OCI-LY7 (cell line): Measurements from ENCODE around the gene ANGPTL8. TPM values are rescaled to one million over a fixed set of nuclear protein-coding genes. Genes with fewer than 3 reads are reported as not detected.

Experiments
- BruUV-seq: library from RNA; stranded (reverse); fragments of 400-500 nt; replicated peaks from 2 replicates; lab custom pipeline; 2021; lab: Mats Ljungman, UMichigan
- CTCF ChIA-PET: fragments of 300-600 bp; sonication (Branson Sonifier 250); formaldehyde crosslinking; loops from one replicate; lab custom pipeline; 2022; ENCODE audit warnings: antibody characterized with exemption; ENCODE audit not compliant: unreplicated experiment; lab: Charles Lee
- POLR2A ChIA-PET: fragments of 300-600 bp; sonication (Branson Sonifier 250); formaldehyde crosslinking; loops from one replicate; lab custom pipeline; 2022; ENCODE audit warnings: antibody characterized with exemption; lab: Charles Lee
- DNase-seq: peaks from one replicate; pipeline ENCODE4 v3.0.0-alpha.2; 2015; ENCODE audit warnings: low spot score
- H2AFZ ChIP-seq: fragments of 200-600 bp; sonication (generic), shearing (Covaris generic); 2 replicates; pipeline ENCODE4 v1.6.1; 2014; ENCODE audit warnings: mild to moderate bottlenecking, antibody characterized with exemption, low read length, moderate library complexity
- H3K27ac ChIP-seq: fragments of 200-600 bp; sonication (generic); 2 replicates; pipeline ENCODE4 v1.5.1; 2014; ENCODE audit warnings: mixed run types, low read depth, mild to moderate bottlenecking, moderate library complexity, low read length, inconsistent platforms; ENCODE audit not compliant: poor library complexity, severe bottlenecking
- H3K36me3 ChIP-seq: fragments of 200-600 bp; sonication (generic); 2 replicates; pipeline ENCODE4 v1.6.1; 2014; ENCODE audit warnings: mild to moderate bottlenecking, antibody characterized with exemption, low read length, moderate library complexity, mixed read lengths; ENCODE audit not compliant: insufficient read depth
- H3K4me1 ChIP-seq: fragments of 200-600 bp; sonication (generic); 2 replicates; pipeline ENCODE4 v1.5.1; 2014; ENCODE audit warnings: mild to moderate bottlenecking, low read length; ENCODE audit not compliant: insufficient read depth, poor library complexity, severe bottlenecking
- H3K4me2 ChIP-seq: fragments of 200-600 bp; sonication (generic); 2 replicates; pipeline ENCODE4 v1.6.1; 2014; ENCODE audit warnings: mild to moderate bottlenecking, low read length
- H3K4me3 ChIP-seq: fragments of 200-600 bp; sonication (generic); 2 replicates; pipeline ENCODE4 v1.5.1; 2014; ENCODE audit warnings: mild to moderate bottlenecking, low read depth, low read length; ENCODE audit not compliant: poor library complexity, severe bottlenecking
- H3K79me2 ChIP-seq: fragments of 200-600 bp; sonication (generic); 2 replicates; pipeline ENCODE4 v1.6.1; 2016; ENCODE audit warnings: low read depth, mild to moderate bottlenecking, low read length, moderate library complexity, mixed read lengths; ENCODE audit not compliant: insufficient read depth
- H3K9me2 ChIP-seq: fragments of 200-600 bp; sonication (generic); 2 replicates; pipeline ENCODE4 v1.6.1; 2016; ENCODE audit warnings: mild to moderate bottlenecking, low read length, mixed read lengths; ENCODE audit not compliant: insufficient read depth
- H3K9me3 ChIP-seq: fragments of 200-600 bp; sonication (generic); 2 replicates; pipeline ENCODE4 v1.6.1; 2014; ENCODE audit warnings: mild to moderate bottlenecking, mixed run types, low read length, mixed read lengths
- H4K20me1 ChIP-seq: fragments of 200-600 bp; sonication (generic); 2 replicates; pipeline ENCODE4 v1.6.1; 2014; ENCODE audit warnings: mild to moderate bottlenecking, antibody characterized with exemption, low read length, moderate library complexity, mixed read lengths; ENCODE audit not compliant: insufficient read depth
- CTCF ChIP-seq: fragments of 200-600 bp; sonication (generic); conservative IDR thresholded peaks from 2 replicates; pipeline ENCODE4 v1.5.1; 2014; ENCODE audit warnings: mild to moderate bottlenecking, antibody characterized with exemption, low read length, moderate library complexity, mixed read lengths
- EZH2phosphoT487 ChIP-seq: fragments of 200-600 bp; sonication (generic); IDR thresholded peaks from 2 replicates; pipeline ENCODE4 v1.6.1; 2018; ENCODE audit warnings: low read depth, borderline replicate concordance, mild to moderate bottlenecking, mixed run types, antibody characterized with exemption, low read length, moderate library complexity, mixed read lengths
- intact Hi-C: fragments of 100-400 bp; cut with micrococcal nuclease; formaldehyde crosslinking; loops from one replicate; pipeline ENCODE4 v1.10.0; 2022; ENCODE audit not compliant: unreplicated experiment
- total RNA-seq, 2 experiments: library from RNA; depleted of rRNA in 1 of 2; stranded (reverse); fragments of >200 nt in 1 of 2; shearing (Covaris generic) in 1 of 2; gene quantifications; 2 replicates each; pipeline ENCODE4 v1.2.3, GENCODE V29; 2014 to 2022

ANGPTL8 gene
- total RNA-seq, 2 experiments from 2014 or later, result not detected

GRCh38 chr19:11194656-11195558, 44.5 kb upstream of the ANGPTL8 start:
- peak; percentile 68 for DNase-seq
- peak overlapping the region; percentile 97 for H3K4me3 ChIP-seq
- CTCF ChIA-PET, result no interaction called here
- BruUV-seq, result no TSS peak
- TF ChIP-seq EZH2phosphoT487 (no peak), CTCF (no peak)
- no peaks in the 10 kb centered on the region for H3K9me2 ChIP-seq
- peak overlapping the region; percentile 95 for H3K27ac ChIP-seq
- POLR2A ChIA-PET, result interaction anchor here (0.5 to 1.0 kb wide), 2 partner anchors 25 to 320 kb away, joined by 3 to 4 read pairs; no protein-coding TSS in a partner anchor
- intact Hi-C loops, result loop anchor here (5.0 to 10.0 kb wide), 3 partner anchors 148 to 540 kb away; partner anchors contain the start of gene ILF3
- H3K79me2 ChIP-seq, result peaks cover 46% of the 10 kb centered on the region
- no peak overlapping the region for H2AFZ ChIP-seq
- peaks cover 79% of the 10 kb centered on the region for H3K4me1 ChIP-seq
- H3K4me2 ChIP-seq, result peak overlapping the region; percentile 99
- no peaks in the 10 kb centered on the region for H4K20me1 ChIP-seq
- no peaks in the 10 kb centered on the region for H3K9me3 ChIP-seq
- peaks cover 51% of the 10 kb centered on the region for H3K36me3 ChIP-seq

GRCh38 chr19:11195681-11196080, 43.7 kb upstream of the ANGPTL8 start:
- DNase-seq, result no peak
- no TSS peak for BruUV-seq
- no peaks in the 10 kb centered on the region for H3K9me3 ChIP-seq
- H3K36me3 ChIP-seq, result peaks cover 43% of the 10 kb centered on the region
- H3K4me1 ChIP-seq, result peaks cover 71% of the 10 kb centered on the region
- TF ChIP-seq EZH2phosphoT487 (no peak), CTCF (no peak)
- ChIA-PET CTCF (no interaction called here), POLR2A (no interaction called here)
- H3K27ac ChIP-seq, result peak overlapping the region; percentile 95
- H4K20me1 ChIP-seq, result no peaks in the 10 kb centered on the region
- no peaks in the 10 kb centered on the region for H3K9me2 ChIP-seq
- intact Hi-C loops, result loop anchor here (2.0 to 10.0 kb wide), 3 partner anchors 41 to 541 kb away; partner anchors contain the start of genes ILF3 and SPC24
- peak overlapping the region; percentile 99 for H3K4me2 ChIP-seq
- H2AFZ ChIP-seq, result no peak overlapping the region
- H3K79me2 ChIP-seq, result peaks cover 38% of the 10 kb centered on the region
- H3K4me3 ChIP-seq, result peak overlapping the region; percentile 97
